Tibial nerve (tissue), 4 donors: ENCODE measurements around the gene PTPRJ. TPM values are rescaled to one million over a fixed set of nuclear protein-coding genes. Genes with fewer than 3 reads are reported as not detected.
A peak's percentile ranks its signal among the peaks of the same experiment; 100 is the strongest.

Source experiments
- DNase-seq, 2 donors: peaks; one replicate each; pipeline ENCODE4 v3.0.0-alpha.2; 2019; ENCODE audit warnings: low spot score in 2 of 2
- H3K27ac ChIP-seq, 4 donors: fragments of 200-600 bp; sonication (generic) in 3 of 4; one replicate each; pipeline ENCODE4 v1.5.1; 2017 to 2019; ENCODE audit warnings: mild to moderate bottlenecking in 1 of 4
- H3K27me3 ChIP-seq, 2 donors: fragments of 200-600 bp; sonication (generic) in 1 of 2; one replicate each; pipeline versions ENCODE4 v1.5.1 to v1.6.0; 2017 to 2019
- H3K36me3 ChIP-seq, 3 donors: fragments of 200-600 bp; sonication (generic); one replicate each; pipeline ENCODE4 v1.5.1; 2018 to 2019
- H3K4me1 ChIP-seq, 4 donors: fragments of 200-600 bp; sonication (generic) in 3 of 4; one replicate each; pipeline ENCODE4 v1.5.1; 2017 to 2019
- H3K4me3 ChIP-seq, 4 donors: fragments of 200-600 bp; sonication (generic) in 3 of 4; one replicate each; pipeline ENCODE4 v1.5.1; 2017 to 2019; ENCODE audit warnings: mild to moderate bottlenecking in 1 of 4, moderate library complexity in 1 of 4
- H3K9me3 ChIP-seq, 4 donors: fragments of 200-600 bp; sonication (generic) in 3 of 4; one replicate each; pipeline ENCODE4 v1.5.1; 2017 to 2019
- CTCF ChIP-seq, 5 experiments: fragments of 200-600 bp in 3 of 5; fragments of 450-650 bp in 2 of 5; sonication (generic) in 3 of 5; IDR thresholded peaks; one replicate each; pipeline ENCODE4 v1.5.1; 2016 to 2019; ENCODE audit warnings: antibody characterized with exemption in 5 of 5, mild to moderate bottlenecking in 3 of 5, moderate library complexity in 2 of 5
- EP300 ChIP-seq, 2 donors: sonication (generic); formaldehyde crosslinking; IDR thresholded peaks; one replicate each; pipeline ENCODE4 v1.6.1; 2017; ENCODE audit warnings: antibody characterized with exemption in 2 of 2, mild to moderate bottlenecking in 1 of 2
- POLR2A ChIP-seq, 2 donors: fragments of 450-650 bp; IDR thresholded peaks; one replicate each; pipeline ENCODE4 v1.6.1; 2017; ENCODE audit warnings: antibody characterized with exemption in 2 of 2, mild to moderate bottlenecking in 2 of 2, moderate library complexity in 2 of 2
- WGBS, 2 donors: methylation state at CpG; one replicate each; pipeline ENCODE4 v1.1.5; 2018; 5-methylcytosine and 5-hydroxymethylcytosine counted together
- total RNA-seq, 4 donors: library from RNA; depleted of rRNA; stranded (reverse); fragments of >200 nt; gene quantifications; one replicate each; pipeline ENCODE4 v1.1.0, GENCODE V29; 2016

PTPRJ gene
- total RNA-seq, 4 donors from 2014 or later = 20.5 to 24.3 (median 22.3) TPM

- H3K27me3 ChIP-seq = no peaks in the 10 kb centered on the region
- no peak overlapping the region for H3K4me3 ChIP-seq
- WGBS, 2 donors = 85 to 88% methylated on average over 11 of the region's 11 CpGs
- peak overlapping the region; percentile 42 to 96 (median 80) for H3K27ac ChIP-seq
- TF ChIP-seq CTCF (IDR thresholded peaks at IDR 0.05) (no peak), EP300 (IDR thresholded peaks at IDR 0.05) (no peak), POLR2A (IDR thresholded peaks at IDR 0.05) (no peak)
- no peak for DNase-seq
- H3K36me3 ChIP-seq = no peaks in the 10 kb centered on the region
- H3K4me1 ChIP-seq = peaks cover 0 to 91% (median 42%) of the 10 kb centered on the region in 4 donors
- no peaks in the 10 kb centered on the region for H3K9me3 ChIP-seq
Measured at GRCh38 chr11:48037709-48038468, 57.5 kb downstream of the PTPRJ start.

- Histone ChIP-seq H3K4me1 (peaks cover 0 to 91% (median 47%) of the 10 kb centered on the region in 4 donors), H3K27ac (peak overlapping the region in 3 of 4 donors; percentile 48 to 92 (median 83)), H3K9me3 (no peaks in the 10 kb centered on the region), H3K27me3 (no peaks in the 10 kb centered on the region), H3K4me3 (no peak overlapping the region), H3K36me3 (no peaks in the 10 kb centered on the region)
- TF ChIP-seq POLR2A (IDR thresholded peaks at IDR 0.05) (no peak), CTCF (IDR thresholded peaks at IDR 0.05) (no peak), EP300 (IDR thresholded peaks at IDR 0.05) (no peak)
- no peak for DNase-seq
- WGBS, 2 donors = 86 to 91% methylated on average over 13 of the region's 13 CpGs
Measured at GRCh38 chr11:48040830-48041444, 60.6 kb downstream of the PTPRJ start.

GRCh38 chr11:48041877-48042695 is 61.7 kb downstream of the PTPRJ start:
- TF ChIP-seq EP300 (IDR thresholded peaks at IDR 0.05) (peak in 1 of 2 donors; percentile 23), POLR2A (IDR thresholded peaks at IDR 0.05) (no peak)
- 55 to 64% methylated on average over 5 of the region's 5 CpGs for WGBS, 2 donors
- no peaks in the 10 kb centered on the region for H3K9me3 ChIP-seq
- H3K36me3 ChIP-seq = no peaks in the 10 kb centered on the region
- DNase-seq = no peak
- H3K27me3 ChIP-seq = no peaks in the 10 kb centered on the region
- peaks cover 0 to 80% (median 45%) of the 10 kb centered on the region in 4 donors for H3K4me1 ChIP-seq
- H3K27ac ChIP-seq = peak overlapping the region; percentile 48 to 92 (median 71)
- H3K4me3 ChIP-seq = no peak overlapping the region

- DNase-seq = no peak
- no peak for TF ChIP-seq EP300 (IDR thresholded peaks at IDR 0.05)
- no peak for TF ChIP-seq CTCF (IDR thresholded peaks at IDR 0.05)
- no peak for TF ChIP-seq POLR2A (IDR thresholded peaks at IDR 0.05)
- Histone ChIP-seq H3K9me3 (no peaks in the 10 kb centered on the region), H3K27ac (peak overlapping the region; percentile 30 to 92 (median 71)), H3K27me3 (no peaks in the 10 kb centered on the region), H3K4me1 (peaks cover 0 to 79% (median 52%) of the 10 kb centered on the region in 4 donors), H3K4me3 (no peak overlapping the region), H3K36me3 (no peaks in the 10 kb centered on the region)
- WGBS, 2 donors = 73 to 75% methylated on average over 8 of the region's 8 CpGs
Measured at GRCh38 chr11:48043111-48043990, 63.0 kb downstream of the PTPRJ start.
